HepG2 (cell line): ENCODE measurements around the gene GALR2. TPM values are rescaled to one million over a fixed set of nuclear protein-coding genes. Genes with fewer than 3 reads are reported as not detected.

Source experiments
- AGO1 ChIP-seq: fragments of 200-400 bp; formaldehyde crosslinking; IDR thresholded peaks from 2 replicates; pipeline ENCODE4 v1.6.1; 2017; ENCODE audit warnings: mild to moderate bottlenecking, low read depth, low read length, moderate library complexity; ENCODE audit not compliant: poor library complexity, severe bottlenecking
- ATF4 ChIP-seq, 2 experiments: fragments of 450-650 bp in 1 of 2; sonication (generic) in 1 of 2; formaldehyde crosslinking; IDR thresholded peaks; 2 replicates each; pipeline versions ENCODE4 v1.5.0 to v1.8.0; 2020 to 2022; ENCODE audit warnings: mild to moderate bottlenecking in 1 of 2, missing genetic modification reagents in 1 of 2
- BATF2 ChIP-seq: sonication (generic); formaldehyde crosslinking; IDR thresholded peaks from 2 replicates; pipeline ENCODE4 v1.8.0; 2022; ENCODE audit warnings: mild to moderate bottlenecking, missing genetic modification reagents, moderate library complexity
- BCL3 ChIP-seq: sonication (generic); formaldehyde crosslinking; IDR thresholded peaks from 2 replicates; pipeline ENCODE4 v1.5.1; 2020; ENCODE audit warnings: mild to moderate bottlenecking, missing genetic modification reagents, moderate library complexity
- ETV5 ChIP-seq: IDR thresholded peaks from 2 replicates; pipeline ENCODE4 v1.6.1; 2018; ENCODE audit warnings: missing biosample characterization, missing genetic modification reagents, inconsistent platforms, borderline replicate concordance
- GTF3A ChIP-seq: sonication (generic); formaldehyde crosslinking; conservative IDR thresholded peaks from 2 replicates; pipeline ENCODE4 v1.4.0; 2020; ENCODE audit warnings: mild to moderate bottlenecking, missing genetic modification reagents
- HOXD1 ChIP-seq: sonication (generic); formaldehyde crosslinking; IDR thresholded peaks from 2 replicates; pipeline ENCODE4 v1.5.0; 2020; ENCODE audit warnings: missing genetic modification reagents
- IKZF5 ChIP-seq: IDR thresholded peaks from 2 replicates; pipeline ENCODE4 v1.6.1; 2018; ENCODE audit warnings: missing genetic modification reagents, mild to moderate bottlenecking, missing compliant biosample characterization
- JUNB ChIP-seq: sonication (generic); formaldehyde crosslinking; IDR thresholded peaks from 2 replicates; pipeline ENCODE4 v1.8.0; 2022; ENCODE audit warnings: missing genetic modification reagents, mild to moderate bottlenecking, borderline replicate concordance
- LBX2 ChIP-seq: sonication (generic); formaldehyde crosslinking; IDR thresholded peaks from 2 replicates; pipeline ENCODE4 v1.5.0; 2020; ENCODE audit warnings: missing genetic modification reagents, mild to moderate bottlenecking, borderline replicate concordance
- PCBP2 ChIP-seq: fragments of 200-400 bp; formaldehyde crosslinking; optimal IDR thresholded peaks from 2 replicates; pipeline ENCODE3; 2018; ENCODE audit warnings: low read length, low read depth; ENCODE audit not compliant: poor library complexity, severe bottlenecking
- POLR2G ChIP-seq: fragments of 200-400 bp; formaldehyde crosslinking; IDR thresholded peaks from 2 replicates; pipeline ENCODE4 v1.6.1; 2018; ENCODE audit warnings: mild to moderate bottlenecking, low read depth, low read length, moderate library complexity
- ZC3H13 ChIP-seq: sonication (generic); formaldehyde crosslinking; IDR thresholded peaks from 2 replicates; pipeline ENCODE4 v1.8.1; 2023; ENCODE audit warnings: mild to moderate bottlenecking, missing genetic modification reagents, moderate library complexity
- ZNF562 ChIP-seq: sonication (generic); formaldehyde crosslinking; IDR thresholded peaks from 2 replicates; pipeline ENCODE4 v1.8.0; 2022; ENCODE audit warnings: missing genetic modification reagents, borderline replicate concordance
- ZNF577 ChIP-seq: sonication (generic); formaldehyde crosslinking; IDR thresholded peaks from 2 replicates; pipeline ENCODE4 v1.4.0; 2020; ENCODE audit warnings: mild to moderate bottlenecking, low read depth, missing genetic modification reagents, borderline replicate concordance
- ZNF639 ChIP-seq: conservative IDR thresholded peaks from 2 replicates; pipeline ENCODE4 v1.6.1; 2018; ENCODE audit warnings: missing genetic modification reagents
- ZNF672 ChIP-seq: sonication (generic); formaldehyde crosslinking; IDR thresholded peaks from 2 replicates; pipeline ENCODE4 v1.8.1; 2022; ENCODE audit warnings: missing genetic modification reagents
- ZNF7 ChIP-seq: IDR thresholded peaks from 2 replicates; pipeline ENCODE4 v1.6.1; 2016; ENCODE audit warnings: missing biosample characterization, missing genetic modification reagents
- ZUFSP ChIP-seq: sonication (generic); formaldehyde crosslinking; IDR thresholded peaks from 2 replicates; pipeline ENCODE4 v1.9.0; 2021; ENCODE audit warnings: missing genetic modification reagents, mild to moderate bottlenecking, borderline replicate concordance
- polyA plus RNA-seq, 8 experiments: library from polyadenylated mRNA; depleted of rRNA in 3 of 8; stranded (reverse) in 7 of 8; unstranded in 1 of 8; fragments of >200 nt; fragmentation: Illumina TruSeq in 4 of 8; extraction: Trizol in 4 of 8; gene quantifications; 2 replicates each; pipeline versions ENCODE4 v1.2.1 to v1.2.3, GENCODE V29; 2011 to 2016; ENCODE audit warnings: low read depth in 4 of 8, missing spikeins in 1 of 8, mixed read lengths in 1 of 8; ENCODE audit not compliant: insufficient read depth in 1 of 8
- total RNA-seq, 5 experiments: library from RNA; depleted of rRNA; stranded (reverse); fragments of >200 nt; fragmentation: Illumina TruSeq; extraction: Trizol; gene quantifications; 2 replicates each; pipeline ENCODE4 v1.2.3, GENCODE V29; 2016; ENCODE audit warnings: low read depth in 1 of 5

Gene GALR2
- total and polyA plus RNA-seq, 2 of the 13 experiments (the other 11 are each of a cell fraction or from before 2014, with no cell fraction given) = 0.48 to 0.58 TPM

GRCh38 chr17:76079956-76080767 is 5.6 kb downstream of the GALR2 start (continued):
- TF ChIP-seq ZNF7 (no peak), AGO1 (peak; percentile 98), ZNF562 (CRISPR knock-in tag) (0 out of 2 replicates have a peak, but pooled peaks have one; percentile 37), ZC3H13 (peak; percentile 31; the same call in 1 of the 2 replicates), BATF2 (CRISPR knock-in tag) (peak; percentile 79; the same call in 1 of the 2 replicates), GTF3A (CRISPR knock-in tag) (0 out of 2 replicates have a peak, but pooled peaks have one; percentile 65), ETV5 (CRISPR knock-in tag) (no peak), IKZF5 (CRISPR knock-in tag) (peak; percentile 13; the same call in 1 of the 2 replicates), LBX2 (CRISPR knock-in tag) (0 out of 2 replicates have a peak, but pooled peaks have one; percentile 55), ZNF639 (CRISPR knock-in tag) (0 out of 2 replicates have a peak, but pooled peaks have one; percentile 15), ZUFSP (CRISPR knock-in tag) (no peak), ZNF672 (CRISPR knock-in tag) (0 out of 2 replicates have a peak, but pooled peaks have one; percentile 54), POLR2G (peak; percentile 75), BCL3 (CRISPR knock-in tag) (no peak), HOXD1 (CRISPR knock-in tag) (no peak), ZNF577 (no peak), PCBP2 (peak; percentile 57), JUNB (0 out of 2 replicates have a peak, but pooled peaks have one; percentile 53), ATF4 (CRISPR knock-in tag; IDR thresholded peaks at IDR 0.05) (0 out of 4 replicates have a peak, but pooled peaks of 1 of the 2 experiments have one; percentile 15)
